T-helper 2 cell treated with Interferon-gamma antibody and Interleukin-4, amounts not matched to agents 100 ng/mL and 5 ng/mL, for 36 hours (primary cell): ENCODE data around the gene FBN1. TPM values are rescaled to one million over a fixed set of nuclear protein-coding genes. Genes with fewer than 3 reads are reported as not detected.

Source experiments
- intact Hi-C: fragments of 100-400 bp; cut with micrococcal nuclease; formaldehyde crosslinking; loops from one replicate; pipeline ENCODE4 v1.15.1; 2023
- total RNA-seq: library from RNA; stranded (reverse); gene quantifications from 2 replicates; pipeline ENCODE4 v1.2.3, GENCODE V29; 2022

Gene FBN1
- total RNA-seq, result 1.1 and 1.7 TPM in 2 replicates

DNA sequence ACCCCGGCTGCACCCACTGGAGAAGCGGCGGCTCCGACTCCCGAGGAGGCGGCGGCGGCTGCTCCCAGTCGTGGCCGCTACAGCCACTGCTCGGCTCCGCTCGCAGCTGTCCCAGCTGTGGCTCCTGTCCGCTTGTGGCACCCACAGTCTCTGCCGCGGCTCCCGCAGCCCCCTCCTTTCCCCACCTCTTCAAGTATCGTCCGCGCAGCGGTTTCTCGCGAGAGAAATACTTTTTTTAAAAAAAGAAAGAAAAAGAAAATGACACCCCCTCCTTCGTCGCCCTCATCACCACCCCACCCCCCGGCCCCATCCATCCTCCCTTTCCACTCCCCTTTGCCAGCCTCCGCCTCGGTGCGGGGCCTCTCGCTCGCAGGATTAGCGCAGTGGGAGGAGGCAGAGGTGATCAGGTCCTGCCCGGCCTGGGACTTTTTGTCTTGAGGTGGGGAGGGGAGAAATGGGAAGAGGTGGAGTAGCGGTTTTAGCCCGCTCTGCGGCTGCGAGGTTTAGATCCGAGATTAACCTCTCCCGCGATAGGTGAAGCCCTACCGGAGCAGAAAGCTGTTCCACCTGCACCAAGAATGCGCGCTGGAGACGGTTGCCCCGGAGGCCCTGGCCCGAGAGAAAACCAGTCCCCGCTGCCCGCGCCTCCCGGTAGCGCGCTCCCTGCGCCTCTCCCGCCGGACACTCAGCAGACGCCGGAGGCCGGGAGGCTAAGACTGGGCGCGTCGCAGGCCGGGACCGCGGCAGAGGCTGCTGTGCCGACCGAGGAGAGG lies at the start of gene FBN1:
FBN1 (minus strand) TSS at position 152 of the 773 bp plus-strand sequence. CDS start 940 bp downstream, outside the sequence.
- intact Hi-C loops, result no loop called here

DNA sequence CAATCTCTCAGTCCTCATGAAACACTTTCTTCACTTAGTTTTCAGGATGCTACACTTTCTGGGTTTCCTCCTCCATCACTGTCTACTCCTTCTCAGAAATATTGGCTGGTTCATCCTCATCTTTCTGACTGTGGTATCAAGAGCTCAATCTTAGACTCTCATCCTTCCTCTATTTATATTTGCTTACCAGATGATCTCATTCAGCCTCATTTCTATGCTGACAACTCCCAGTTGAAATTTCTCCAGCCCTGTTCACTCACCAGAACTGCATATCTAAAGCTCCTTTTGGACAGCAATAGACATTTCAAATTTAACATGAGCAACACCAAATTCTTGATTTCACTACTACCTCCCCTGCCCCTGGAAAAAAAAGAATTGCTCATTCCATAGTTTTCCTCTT lies 48.0 kb upstream of the FBN1 start:
- intact Hi-C loops, result no loop called here

DNA sequence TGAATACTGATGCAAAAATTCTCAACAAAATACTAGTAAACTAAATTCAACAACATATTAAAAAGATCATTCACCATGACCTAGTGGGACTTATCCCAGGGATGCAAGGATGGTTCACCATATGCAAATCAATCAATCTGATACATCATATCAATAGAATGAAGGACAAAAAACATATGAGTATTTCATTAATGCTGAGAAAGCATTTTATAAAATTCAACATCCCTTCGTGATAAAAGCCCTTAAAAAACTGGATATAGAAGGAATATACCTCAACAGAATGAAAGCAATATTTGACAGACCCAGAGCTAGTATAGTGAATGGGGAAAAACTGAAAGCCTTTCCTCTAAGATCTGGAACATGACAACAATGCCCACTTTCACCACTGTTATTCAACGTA lies 43.0 kb upstream of the FBN1 start:
- intact Hi-C loops, result no loop called here

DNA sequence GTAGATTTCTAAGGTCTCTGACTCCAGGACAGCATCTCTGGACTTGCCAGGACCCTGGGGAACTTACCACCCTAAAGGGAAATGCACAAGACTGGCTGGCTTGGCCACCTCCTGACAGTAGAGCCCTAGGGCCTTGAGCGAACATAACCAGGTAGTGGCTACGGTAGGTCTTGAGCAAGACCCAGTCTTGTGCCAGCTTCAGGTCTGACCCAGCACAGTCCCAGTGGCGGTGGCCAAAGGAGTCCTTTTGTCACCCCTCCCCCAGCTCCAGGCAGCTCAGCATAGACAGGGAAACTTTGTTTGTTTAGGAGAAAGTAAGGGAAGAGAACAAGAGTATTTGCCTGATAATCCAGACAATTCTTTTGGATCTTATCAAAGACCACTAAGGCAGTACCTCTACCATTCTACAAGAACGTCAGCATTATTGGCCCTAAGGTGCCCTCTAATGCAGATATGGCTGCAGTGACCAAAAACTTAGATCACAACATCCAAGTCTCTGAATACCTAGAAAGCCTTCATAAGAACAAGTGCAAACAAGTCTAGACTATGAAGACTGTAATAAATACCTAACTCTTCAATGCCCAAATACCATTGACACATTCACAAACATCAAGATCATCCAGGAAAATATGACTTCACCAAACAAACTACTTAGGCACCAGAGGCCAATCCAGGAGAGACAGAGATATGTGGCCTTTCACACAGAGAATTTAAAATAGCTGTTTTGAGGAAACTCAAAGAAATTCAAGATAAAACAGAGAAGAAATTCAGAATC lies 38.7 kb upstream of the FBN1 start:
- intact Hi-C loops, result no loop called here

DNA sequence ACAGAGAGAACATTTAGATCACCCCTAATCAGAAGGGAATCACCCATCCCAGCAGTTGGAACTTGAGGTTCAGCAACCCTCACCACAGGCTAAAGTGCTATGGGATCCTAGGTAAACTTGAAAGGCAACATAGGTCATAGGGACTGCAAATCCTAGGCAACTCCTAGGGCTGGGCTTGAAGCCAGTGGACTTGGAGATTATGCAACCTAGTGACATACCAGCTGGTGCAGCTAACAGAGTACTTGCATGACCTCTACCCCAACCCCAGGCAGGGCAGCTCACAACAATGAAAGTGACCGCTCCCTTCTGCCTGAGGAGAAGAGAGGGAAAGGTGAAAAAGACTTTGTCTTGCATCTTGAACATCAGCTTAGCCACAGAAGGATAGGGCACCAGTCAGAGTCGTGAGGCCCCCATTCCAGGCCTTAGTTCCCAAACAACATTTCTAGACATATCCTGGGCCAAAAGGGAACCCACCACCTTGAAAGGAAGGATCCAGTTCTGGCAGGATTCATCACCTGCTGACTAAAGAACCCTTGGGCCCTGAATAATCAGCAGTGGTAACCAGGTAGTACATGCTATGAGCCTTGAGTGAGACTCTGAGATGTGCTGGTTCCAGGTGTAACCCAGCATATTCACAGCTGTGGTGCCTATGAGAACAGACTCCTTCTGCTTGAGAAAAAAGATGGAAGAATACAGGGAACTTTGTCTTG lies 37.6 kb upstream of the FBN1 start:
- intact Hi-C loops, result no loop called here

DNA sequence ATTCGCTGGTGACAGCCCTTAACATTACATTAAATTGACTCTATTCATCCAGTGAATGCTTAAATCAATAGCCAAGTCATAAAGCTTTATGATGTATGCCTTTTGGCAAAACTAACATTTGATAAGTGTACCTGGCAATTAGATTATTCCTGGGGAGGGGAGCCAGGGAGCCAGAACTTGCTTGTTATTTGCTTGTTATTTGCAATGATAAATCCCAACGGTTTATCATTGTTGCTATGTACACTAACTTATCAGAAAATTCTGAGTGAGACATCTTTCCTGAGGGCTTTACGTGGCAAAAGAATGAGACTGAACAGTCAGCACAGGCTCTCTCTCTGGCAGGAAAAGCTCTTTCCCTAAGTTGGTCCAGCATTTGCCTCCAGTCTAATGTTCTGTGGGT lies 35.8 kb upstream of the FBN1 start:
- intact Hi-C loops, result no loop called here

DNA sequence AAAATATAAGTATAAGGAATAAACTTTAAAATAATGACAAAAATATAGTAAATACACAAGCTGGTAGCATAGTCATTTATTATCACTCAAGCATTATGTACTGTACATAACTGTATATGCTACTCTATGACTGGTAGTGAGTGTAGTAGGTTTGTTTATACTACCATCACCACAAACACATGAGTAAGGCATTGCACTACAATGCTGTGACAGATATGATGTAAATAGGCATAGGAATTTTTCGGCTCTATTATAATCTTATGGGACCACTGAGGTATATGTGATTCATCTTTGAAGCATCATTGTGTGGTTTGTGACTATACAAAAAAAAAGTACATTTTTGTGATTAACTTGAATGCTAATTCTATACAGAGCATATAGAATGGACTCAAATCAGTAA lies 35.3 kb upstream of the FBN1 start:
- intact Hi-C loops, result no loop called here

DNA sequence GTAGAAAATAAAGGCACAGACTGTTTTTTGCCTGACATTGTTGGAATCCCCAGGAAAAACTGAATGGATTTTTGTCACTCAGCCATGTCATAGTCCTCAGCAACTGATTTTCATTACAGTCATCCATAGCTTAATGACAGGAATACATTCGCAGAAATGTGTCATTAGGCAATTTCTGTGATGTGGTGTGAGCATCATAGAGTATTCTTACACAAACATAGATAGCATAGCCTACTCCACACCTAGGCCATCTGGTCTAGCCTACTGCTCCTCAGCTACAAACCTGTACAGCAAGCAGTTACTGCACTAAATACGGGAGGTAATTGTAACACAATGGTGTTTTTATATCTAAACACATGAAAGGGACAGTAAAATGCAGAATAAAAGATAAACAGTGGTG lies 34.4 kb upstream of the FBN1 start:
- intact Hi-C loops, result no loop called here

DNA sequence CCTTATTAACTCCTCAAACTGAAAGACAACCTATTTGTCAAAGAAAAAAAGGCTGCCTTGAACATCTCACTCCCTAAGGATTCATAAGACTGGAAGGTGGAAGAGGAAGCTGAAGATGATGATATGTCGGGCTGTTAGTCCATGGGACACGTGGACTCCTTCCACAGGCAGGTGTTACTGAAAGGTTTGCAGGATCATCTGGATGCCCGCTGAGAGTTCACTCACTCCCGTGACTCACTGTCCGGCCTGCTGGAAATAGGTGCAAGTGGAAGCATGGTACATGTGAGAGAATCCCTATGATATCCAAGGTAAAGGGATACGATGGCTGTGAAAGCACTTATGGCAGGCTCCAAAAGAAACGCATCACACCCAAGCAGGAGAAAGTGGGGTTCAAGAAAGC lies 33.3 kb upstream of the FBN1 start:
- intact Hi-C loops, result no loop called here

DNA sequence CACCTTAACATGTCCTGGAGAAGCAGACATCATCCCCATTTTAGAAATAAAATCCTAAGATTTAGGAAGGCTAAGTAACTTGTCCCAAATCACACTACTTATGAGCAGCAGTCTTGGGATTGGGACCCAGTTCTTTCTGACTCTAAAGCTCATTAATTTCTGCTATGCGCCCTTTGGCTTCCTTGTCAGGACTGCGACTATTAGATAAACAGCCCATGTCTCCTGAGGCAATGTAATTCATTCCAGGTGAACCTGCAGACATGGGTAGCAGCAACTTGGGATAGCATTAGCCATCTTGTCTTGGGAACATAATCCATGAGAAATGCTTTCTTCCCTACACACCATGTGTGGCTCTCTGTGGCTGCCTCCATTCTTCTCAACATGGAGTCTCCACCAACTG lies 32.3 kb upstream of the FBN1 start:
- intact Hi-C loops, result no loop called here

DNA sequence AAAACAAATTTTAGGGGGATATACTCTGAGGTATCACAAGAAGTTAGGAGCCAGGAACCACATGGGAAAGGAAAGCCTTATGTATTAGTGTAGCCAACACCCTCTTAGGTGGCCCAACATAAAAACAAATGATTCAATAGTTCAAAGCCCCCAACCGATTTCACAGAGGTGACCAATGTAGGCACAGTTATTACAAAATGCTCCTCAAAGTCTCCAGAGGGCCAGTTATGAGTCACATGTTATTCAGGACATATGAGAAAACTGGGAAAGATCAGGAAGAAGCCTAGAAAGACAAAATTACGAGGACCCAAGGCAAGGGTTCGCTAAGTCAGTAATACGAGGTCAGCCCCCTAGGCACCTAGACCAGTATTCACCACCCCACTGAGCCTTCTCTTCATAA lies 29.9 kb upstream of the FBN1 start:
- intact Hi-C loops, result no loop called here

DNA sequence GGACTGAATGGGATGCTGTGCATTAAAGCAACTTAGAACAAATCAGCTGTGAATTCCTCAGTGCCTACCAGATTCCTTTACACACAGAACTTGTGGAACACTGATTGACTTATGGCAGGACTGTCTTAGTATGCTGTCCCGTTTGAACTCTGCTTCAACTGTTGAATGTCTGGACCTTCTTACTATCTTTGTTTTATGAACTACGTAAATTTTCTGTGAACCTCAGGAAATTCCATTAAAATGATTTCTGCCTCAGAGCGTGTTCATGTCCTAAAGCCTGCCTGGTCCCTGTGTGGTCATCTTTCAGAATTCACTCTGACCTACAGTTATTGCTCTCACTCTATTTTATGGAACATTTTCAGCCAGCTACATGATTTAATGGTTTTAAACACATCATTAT lies 29.4 kb upstream of the FBN1 start:
- intact Hi-C loops, result no loop called here

DNA sequence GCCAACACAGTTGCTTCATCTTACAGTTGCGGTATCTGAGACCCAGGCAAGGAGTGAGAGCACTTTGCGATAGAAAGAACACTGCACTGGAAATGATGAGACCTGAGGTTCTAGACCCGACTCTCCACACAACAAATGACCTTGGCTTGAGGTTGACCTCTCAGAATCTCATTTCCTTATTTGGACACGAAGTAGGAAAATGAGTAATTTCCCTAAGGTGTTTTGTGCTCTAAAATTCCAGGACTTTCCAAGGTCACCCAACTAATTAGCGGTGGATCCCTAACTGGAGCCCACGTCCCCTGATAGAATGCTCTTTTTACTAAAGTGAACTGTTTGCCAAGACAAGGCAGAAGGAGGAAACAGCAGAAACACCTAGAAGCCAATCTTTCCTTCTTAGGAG lies 26.7 kb upstream of the FBN1 start:
- intact Hi-C loops, result no loop called here

DNA sequence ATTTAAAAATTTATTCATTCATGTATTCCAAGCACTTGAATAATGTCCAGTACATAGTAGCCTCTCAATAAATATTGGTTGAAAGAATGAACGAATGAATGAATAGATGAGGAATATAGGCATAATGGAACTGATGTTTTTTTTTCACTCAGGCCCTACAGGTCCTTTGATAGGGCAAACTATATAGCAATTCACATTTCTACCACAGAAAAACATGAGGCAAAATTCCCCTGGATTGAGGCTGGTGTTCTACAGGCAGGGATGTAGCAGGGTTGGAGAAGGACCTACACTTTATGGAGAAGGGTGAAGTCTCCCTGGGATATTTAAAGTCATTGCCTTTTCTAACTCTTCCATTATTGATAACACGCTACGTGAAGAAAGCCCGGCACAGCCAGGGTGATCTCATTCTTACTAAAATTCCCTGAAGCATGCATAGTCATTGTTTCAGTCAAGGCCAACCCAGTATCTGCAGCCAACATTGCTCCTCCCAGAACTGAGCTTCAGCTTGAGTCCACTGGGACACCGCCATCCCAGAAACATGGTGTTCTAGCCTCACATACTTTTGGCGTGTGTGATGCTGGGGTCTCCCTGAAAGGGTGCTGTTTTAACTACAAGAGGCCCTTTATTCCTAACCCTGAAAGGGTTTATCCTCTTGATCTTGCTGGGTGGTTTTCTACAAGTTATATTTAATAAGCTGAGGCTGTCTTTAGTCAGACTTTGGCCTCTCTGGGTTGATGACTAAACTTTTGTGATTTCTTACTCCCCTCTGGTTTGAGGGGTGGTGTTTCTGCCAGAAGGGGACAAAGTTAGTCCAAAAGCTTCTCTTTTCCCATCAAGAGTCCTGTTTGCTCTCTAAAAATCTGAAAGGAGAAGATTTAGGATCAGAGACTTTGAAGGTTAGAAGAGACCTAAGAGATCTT lies 25.9 kb upstream of the FBN1 start:
- intact Hi-C loops, result no loop called here

DNA sequence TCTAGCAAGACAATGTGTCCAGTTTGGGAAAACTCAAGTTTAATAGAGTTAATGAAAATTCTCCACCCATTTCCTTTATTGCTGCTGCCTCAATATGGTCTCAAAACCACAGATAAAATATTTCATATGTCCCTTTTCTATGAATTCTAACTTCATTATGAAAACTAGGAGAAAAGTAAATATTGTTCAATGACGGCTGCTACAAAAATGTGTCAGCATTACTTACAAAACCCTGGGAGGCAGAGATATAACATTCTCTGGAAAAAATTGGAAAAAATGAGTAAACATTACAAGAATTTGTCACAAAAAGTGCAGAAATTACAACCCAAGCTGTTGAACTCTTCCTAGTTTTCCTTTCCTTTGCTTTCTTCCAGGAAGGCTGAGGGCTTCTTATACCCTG lies 22.2 kb upstream of the FBN1 start:
- intact Hi-C loops, result no loop called here

DNA sequence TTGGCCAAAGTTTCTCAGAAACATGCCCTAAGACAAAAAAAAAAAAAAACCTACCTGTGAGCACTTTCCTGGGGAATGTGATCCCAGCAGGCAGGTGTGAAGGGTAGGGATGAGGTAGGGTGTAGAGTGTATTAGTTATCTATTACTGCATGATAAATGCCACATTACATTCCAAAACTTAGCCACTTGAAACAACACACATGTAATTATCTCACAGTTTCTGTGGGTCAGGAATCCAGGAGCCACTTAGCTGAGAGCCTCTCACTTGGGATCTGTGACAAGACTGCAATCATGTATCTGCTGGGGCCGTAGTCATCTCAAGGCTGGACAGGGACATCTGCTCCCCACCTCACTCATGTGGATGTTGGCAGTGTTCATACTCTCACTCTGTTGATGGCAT lies 18.9 kb upstream of the FBN1 start:
- intact Hi-C loops, result no loop called here

DNA sequence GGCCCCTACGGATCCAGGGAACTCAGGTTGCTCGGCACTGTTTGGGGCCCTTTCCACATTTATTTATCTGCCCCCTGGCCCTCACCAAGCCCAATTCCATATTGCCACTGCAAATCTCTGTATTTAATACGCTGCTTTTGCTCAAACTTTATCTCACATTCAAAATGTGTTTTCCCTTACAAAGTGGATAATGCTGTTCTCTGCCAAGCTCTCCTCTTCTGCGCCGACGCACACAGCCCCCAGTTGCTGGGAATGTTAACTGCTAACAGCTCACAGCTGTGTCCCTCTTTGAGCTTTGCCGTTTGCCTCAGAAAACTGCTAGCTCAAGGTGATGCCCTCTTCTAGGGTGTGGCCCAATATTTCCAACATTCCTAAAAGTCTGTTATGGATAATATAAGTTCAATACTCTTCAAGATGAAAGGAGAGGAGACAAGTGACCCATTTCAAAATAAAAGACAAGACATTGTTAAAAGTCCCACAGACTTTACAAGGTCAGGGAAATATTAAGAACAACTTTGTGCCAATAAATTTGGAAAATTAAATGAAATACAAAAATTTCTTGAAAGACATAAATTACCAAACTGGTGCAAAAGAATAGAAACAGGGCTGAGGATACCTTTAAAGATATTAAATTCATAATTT lies 12.6 kb upstream of the FBN1 start:
- intact Hi-C loops, result no loop called here

DNA sequence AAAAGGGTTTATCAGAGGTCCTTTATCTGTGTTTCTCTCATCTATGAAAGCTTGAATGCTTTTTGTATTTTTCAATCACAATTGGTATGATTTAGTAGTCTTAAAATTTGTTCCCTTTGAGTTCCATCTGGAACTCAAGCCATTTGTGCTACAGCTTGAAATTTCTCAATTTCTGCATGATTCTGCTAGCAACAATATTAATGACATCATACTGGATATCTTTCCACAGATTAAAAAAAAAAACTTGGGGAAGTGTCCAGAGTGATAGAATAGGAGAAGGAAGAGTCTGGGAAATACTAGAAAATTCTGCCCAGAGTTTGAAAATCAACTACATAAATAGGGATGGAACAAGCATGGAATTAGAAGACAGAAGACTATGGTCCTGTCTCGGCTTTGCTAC lies 9.3 kb upstream of the FBN1 start:
- intact Hi-C loops, result no loop called here

DNA sequence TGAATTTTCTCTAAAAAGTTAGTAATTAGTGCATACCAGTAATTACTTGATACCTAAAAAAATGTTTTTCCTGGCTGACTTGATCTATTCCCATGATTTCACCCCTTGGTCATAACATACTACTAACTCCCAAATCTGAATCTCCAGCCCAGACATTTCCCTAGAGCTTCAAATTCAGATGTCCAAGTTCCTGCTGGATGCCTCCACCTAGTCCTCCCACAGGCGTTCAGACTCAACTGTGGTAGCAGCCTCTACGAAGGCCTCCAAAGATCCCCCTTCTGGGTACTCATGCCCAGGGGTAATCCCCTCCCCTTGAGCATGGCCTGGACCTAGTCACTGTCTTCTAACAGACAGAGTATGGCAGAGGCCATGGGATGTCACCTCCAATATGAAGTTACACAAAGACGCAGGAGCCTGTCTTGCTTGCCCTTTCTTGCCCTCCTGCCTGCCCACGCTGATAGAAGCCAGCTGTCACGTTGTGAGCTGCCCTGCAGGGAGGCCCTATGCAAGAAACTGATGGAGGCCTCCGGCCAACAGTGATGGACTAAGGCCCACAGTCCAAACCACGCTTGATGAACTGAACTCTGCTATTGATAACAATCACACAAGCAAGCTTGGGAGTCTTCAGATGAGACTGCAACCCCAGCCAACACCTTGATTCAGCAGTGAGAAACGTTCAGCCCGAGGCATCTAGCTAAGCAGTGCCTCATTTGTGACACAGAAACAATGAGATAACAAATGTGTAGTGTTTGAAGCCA lies 8.6 kb upstream of the FBN1 start:
- intact Hi-C loops, result no loop called here

DNA sequence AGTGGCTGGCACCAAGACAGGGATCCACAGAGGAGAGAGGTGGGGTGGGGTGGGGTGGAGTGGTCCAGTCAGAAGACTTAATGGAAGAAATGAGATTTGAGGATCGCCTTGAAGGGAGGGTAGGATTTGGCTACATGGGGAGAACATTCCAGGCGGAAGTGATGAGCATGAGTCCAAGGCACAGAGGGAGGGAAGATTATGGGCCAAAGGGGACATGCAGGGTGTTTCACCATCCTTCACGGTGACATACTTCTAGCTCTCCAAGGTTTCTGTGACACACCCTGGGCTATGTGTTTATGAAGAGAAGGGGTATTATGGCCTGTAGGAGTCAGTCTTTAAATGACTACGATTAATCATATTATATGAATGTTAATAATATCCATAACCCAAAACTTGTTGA lies 7.7 kb upstream of the FBN1 start:
- intact Hi-C loops, result no loop called here
